HUDEP-2 (cell line): ENCODE results near the gene SUPT5H.

Source experiments
- DNase-seq, 76 experiments: peaks; one replicate each; lab custom pipeline; 2025; ENCODE audit not compliant: unreplicated experiment in 76 of 76; lab: John Stamatoyannopoulos, UW

SUPT5H gene

GRCh38 chr19:39489756-39490155 is 44.4 kb downstream of the SUPT5H start:
- DNase-seq: peak in 1 of 76 experiments; percentile 18

DNA sequence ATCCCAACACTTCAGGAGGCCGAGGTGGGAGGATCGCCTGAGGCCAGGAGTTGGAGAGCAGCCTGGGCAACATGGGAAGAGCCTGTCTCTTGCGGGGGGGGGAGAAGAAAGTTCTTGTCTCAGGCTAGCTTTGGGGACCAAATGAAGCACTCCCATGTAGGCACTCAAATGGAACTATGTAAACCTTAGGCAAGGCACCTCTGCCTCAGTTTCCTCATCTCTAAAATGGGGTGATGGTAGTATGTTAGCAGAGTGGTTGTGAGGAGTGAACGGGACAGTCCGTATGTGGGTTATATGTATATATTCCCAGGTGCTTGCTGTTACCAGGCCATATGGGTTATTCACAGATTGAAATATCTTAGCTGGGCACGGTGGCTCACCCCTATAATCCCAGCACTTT is 46.8 kb downstream of the SUPT5H start:
- no peak for DNase-seq

DNA sequence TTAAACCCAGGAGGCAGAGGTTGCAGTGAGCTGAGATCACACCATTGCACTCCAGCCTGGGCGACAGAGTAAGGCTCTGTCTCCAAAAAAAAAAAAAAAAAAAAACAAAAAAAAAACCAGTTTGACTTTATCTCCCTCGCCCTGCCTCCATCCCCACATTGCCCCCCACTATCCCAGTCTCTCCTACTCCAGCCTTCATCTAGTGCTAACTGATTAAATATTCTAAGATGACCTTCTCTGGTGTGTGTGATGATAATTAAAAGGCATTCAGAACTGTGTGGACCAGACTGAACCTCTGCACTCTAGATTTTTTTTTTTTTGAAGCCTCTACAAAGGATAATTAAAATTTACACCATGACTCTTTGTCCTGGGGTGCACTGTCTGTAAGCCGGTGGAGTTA is 47.4 kb downstream of the SUPT5H start:
- DNase-seq: no peak

DNA sequence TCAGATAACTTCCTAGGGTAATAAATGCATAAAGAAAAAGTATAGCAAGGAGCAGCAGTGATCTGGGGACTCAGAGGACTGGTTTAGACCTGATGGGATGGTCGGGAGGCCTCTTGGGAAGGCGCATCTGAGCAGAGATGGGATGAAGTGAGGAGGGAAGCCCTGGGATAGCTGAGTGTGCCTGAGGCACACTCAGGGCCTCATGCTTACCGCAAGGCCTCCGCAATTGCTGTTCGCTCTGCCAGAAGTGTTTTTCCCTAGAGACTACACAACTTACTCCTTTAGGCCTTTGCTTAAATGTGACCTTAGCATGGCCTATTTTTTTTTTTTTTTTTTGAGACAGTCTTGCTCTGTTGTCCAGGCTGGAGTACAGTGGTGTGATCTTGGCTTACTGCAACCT is 49.3 kb downstream of the SUPT5H start:
- DNase-seq: no peak

DNA sequence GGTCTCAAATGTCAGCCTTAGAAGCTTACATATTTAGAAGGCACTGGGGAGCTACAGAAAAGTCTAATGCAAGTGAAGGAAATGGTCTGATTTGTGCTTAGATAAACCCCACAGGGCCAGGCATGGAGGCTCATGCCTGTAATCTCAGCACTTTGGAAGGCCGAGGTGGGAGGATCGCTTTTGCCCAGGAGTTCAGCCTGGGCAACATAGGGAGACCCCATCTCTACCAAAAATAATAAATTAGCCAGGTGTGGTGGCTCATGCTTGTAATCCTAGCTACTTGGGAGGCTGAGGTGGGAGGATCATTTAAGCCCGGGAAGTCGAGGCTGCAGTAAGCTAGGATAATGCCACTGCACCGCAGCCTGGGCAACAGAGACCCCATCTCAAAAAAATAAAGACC is 50.7 kb downstream of the SUPT5H start:
- DNase-seq: no peak

- DNase-seq: no peak
Observed at GRCh38 chr19:39497701-39497995, 52.3 kb downstream of the SUPT5H start.

GRCh38 chr19:39497996-39498797 is 52.8 kb downstream of the SUPT5H start:
- peak in 17 of 76 experiments; percentile 10 to 37 (median 19) for DNase-seq

DNA sequence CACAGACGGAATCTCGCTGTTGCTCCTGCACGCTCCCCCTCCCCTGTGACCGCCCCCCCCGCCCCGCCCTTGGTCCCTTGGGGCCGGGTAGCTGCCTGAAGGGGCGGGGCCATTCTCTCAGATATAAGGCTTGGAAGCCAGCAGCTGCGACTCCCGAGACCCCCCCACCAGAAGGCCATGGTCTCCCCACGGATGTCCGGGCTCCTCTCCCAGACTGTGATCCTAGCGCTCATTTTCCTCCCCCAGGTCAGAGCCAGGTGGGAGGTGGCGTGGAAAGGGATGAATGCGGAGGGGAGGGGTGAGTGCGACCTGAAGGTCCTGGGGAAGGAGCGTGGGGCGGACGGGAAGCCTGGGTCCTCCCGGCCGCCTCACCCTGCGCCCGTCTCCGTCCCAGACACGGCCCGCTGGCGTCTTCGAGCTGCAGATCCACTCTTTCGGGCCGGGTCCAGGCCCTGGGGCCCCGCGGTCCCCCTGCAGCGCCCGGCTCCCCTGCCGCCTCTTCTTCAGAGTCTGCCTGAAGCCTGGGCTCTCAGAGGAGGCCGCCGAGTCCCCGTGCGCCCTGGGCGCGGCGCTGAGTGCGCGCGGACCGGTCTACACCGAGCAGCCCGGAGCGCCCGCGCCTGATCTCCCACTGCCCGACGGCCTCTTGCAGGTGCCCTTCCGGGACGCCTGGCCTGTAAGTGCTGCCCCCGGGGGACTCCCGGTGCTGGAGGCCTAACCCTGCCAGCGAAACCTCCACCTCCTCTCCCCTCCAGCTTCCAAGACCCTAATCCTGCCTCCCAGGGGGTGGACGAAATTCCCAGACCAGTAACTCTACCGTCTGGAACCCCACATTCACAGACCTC is 53.6 kb downstream of the SUPT5H start, which contains the start of gene DLL3:
Gene DLL3 (plus strand): TSS at position 150 of the 845 bp plus-strand sequence. CDS start 28 bp downstream, at position 178.
- peak in 5 of 76 experiments; percentile 9 to 19 (median 14) for DNase-seq

- no peak for DNase-seq
Observed at GRCh38 chr19:39499932-39500331, 54.5 kb downstream of the SUPT5H start.

DNA sequence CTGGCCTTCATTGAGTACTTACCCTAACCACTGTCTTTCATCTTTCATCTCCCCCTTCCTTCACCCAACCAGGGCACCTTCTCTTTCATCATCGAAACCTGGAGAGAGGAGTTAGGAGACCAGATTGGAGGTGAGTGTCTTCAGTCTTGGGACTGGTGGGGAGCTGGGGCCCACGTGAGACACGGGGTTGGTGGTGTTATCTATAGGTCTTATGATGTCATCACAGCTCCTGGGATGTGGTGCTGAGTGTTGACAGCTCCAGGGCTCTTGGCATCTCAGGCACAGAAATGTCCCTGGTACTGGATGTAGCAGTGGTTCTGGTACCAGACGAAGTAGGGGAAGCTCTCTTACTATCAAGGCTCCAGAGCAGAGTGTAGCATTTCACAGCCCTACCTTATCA is 55.2 kb downstream of the SUPT5H start:
- no peak for DNase-seq

- DNase-seq: no peak
Observed at GRCh38 chr19:39501340-39501739, 56.0 kb downstream of the SUPT5H start.

GRCh38 chr19:39502640-39503417 is 57.4 kb downstream of the SUPT5H start:
- DNase-seq: peak in 70 of 76 experiments; percentile 20 to 87 (median 68)

DNA sequence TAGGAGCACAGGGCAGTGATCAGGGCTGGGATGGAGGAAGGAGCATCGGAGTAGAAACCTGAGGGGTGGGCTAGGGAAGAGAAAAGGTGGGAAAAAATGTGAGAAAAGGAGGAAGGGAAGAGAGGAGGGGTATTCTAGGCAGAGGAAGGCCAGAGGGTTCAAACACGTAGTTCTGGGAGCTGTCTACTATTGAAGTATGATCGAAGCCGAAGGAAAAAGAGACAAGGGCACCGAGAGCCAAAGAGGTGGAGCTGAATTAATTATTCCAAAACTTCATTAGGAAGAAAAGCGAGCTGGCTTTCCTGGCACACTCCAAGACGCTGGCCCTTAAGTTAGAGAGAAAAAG is 61.2 kb downstream of the SUPT5H start:
- no peak for DNase-seq

DNA sequence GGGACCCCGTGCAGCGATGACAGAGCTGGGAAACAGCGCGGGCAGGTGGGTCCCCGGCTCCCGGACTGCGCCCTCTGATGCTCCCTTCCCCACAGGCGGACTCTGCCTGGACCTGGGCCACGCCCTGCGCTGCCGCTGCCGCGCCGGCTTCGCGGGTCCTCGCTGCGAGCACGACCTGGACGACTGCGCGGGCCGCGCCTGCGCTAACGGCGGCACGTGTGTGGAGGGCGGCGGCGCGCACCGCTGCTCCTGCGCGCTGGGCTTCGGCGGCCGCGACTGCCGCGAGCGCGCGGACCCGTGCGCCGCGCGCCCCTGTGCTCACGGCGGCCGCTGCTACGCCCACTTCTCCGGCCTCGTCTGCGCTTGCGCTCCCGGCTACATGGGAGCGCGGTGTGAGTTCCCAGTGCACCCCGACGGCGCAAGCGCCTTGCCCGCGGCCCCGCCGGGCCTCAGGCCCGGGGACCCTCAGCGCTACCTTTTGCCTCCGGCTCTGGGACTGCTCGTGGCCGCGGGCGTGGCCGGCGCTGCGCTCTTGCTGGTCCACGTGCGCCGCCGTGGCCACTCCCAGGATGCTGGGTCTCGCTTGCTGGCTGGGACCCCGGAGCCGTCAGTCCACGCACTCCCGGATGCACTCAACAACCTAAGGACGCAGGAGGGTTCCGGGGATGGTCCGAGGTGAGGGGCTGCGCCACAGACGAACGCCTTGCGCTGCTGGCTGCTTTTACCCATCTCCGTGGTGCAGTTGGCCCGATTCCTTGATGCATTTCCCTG is 61.7 kb downstream of the SUPT5H start:
- peak in 67 of 76 experiments; percentile 14 to 82 (median 61) for DNase-seq

DNA sequence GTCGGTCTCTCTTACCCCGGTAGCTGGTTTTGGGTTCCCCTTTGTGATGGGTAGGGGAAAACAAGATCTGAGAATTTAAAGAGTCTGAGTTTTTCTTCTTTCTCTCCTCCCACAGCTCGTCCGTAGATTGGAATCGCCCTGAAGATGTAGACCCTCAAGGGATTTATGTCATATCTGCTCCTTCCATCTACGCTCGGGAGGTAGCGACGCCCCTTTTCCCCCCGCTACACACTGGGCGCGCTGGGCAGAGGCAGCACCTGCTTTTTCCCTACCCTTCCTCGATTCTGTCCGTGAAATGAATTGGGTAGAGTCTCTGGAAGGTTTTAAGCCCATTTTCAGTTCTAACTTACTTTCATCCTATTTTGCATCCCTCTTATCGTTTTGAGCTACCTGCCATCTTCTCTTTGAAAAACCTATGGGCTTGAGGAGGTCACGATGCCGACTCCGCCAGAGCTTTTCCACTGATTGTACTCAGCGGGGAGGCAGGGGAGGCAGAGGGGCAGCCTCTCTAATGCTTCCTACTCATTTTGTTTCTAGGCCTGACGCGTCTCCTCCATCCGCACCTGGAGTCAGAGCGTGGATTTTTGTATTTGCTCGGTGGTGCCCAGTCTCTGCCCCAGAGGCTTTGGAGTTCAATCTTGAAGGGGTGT is 62.5 kb downstream of the SUPT5H start:
- no peak for DNase-seq

DNA sequence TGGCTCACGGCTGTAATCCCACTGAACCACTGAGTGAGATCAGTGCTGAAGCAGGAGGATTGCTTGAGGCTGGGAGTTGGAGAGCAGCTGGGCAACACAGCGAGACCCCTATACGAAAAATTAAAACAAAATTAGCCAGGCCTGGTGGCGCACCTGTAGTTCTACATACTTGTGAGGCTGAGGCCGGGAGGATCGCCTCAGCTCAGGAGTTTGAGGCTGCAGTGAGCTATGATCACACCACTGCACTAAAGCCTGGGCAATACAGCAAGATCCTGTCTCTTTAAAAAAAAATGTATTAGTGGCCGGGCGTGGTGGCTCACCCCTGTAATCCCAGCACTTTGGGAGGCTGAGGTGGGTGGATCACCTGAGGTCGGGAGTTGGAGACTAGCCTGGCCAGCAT is 63.2 kb downstream of the SUPT5H start:
- DNase-seq: no peak

DNA sequence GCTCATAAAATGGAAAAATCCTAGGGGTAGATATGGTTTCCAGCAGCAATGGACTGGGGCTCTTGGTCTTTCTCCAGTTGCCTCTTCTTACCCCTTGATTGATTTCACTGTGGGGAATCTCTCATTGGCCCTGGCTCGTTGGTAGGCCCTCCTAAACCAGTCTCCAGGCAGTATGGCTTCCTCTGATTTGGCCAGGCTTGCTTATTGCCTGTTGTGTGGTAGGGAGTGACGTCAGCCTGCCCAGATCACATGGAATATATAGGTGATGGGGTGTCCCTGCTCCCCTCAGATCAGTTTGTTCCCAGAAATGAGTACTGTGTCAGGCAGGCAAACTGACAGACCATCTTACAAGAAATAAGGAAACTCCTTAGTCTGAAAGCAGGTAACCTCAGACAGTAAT is 63.9 kb downstream of the SUPT5H start:
- no peak for DNase-seq

GRCh38 chr19:39512988-39513387 is 67.6 kb downstream of the SUPT5H start:
- DNase-seq: no peak

GRCh38 chr19:39514840-39515550 is 69.6 kb downstream of the SUPT5H start, which contains the start of gene SELENOV:
SELENOV (plus strand) TSS chr19:39515139; CDS start chr19:39515213, 74 bp downstream.
- no peak for DNase-seq
